ENCODE data around the gene BICDL1. TPM values are rescaled to one million over a fixed set of nuclear protein-coding genes. Genes with fewer than 3 reads are reported as not detected.

BICDL1 gene
- total RNA-seq, 4 donors from 2014 or later, result 0.47 to 13.9 (median 1.2) TPM

DNA sequence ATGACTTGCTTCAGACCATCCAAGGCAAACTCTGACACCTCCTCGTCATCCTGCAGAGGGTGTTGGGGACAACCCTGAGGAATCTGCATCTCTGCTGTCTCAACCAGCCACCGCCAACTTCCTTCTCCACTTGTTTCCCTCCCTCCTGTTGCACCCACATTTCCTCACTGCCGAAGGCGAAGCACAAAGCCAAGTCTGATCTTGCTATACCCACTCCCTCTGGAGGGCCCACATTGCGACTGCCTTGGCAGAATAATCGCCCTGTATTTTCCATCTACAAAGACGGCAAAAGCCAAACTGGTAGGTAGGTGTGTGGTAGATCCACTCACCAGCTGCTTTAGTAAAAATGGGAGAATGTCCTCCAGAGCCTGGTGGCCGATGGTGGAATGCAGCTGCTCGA, 149.3 kb downstream of the BICDL1 start:
- no peaks in the 10 kb centered on the region for H3K27me3 ChIP-seq
- H3K4me3 ChIP-seq, result no peak overlapping the region
- WGBS, 2 donors (ENCODE audit: low coverage in 1 of 2), result 80 to 88% methylated on average over 4 to 7 of the region's 9 CpGs
- H3K9me3 ChIP-seq, result no peaks in the 10 kb centered on the region
- TF ChIP-seq CTCF (IDR thresholded peaks at IDR 0.05), result no peak
- no peak for TF ChIP-seq POLR2AphosphoS5 (IDR thresholded peaks at IDR 0.05)
- no peak for TF ChIP-seq EP300 (IDR thresholded peaks at IDR 0.05)
- TF ChIP-seq POLR2A (IDR thresholded peaks at IDR 0.05), result no peak
- no peak overlapping the region for H3K27ac ChIP-seq
- H3K36me3 ChIP-seq, result peaks cover 0 to 100% of the 10 kb centered on the region in 2 donors
- no peak for ATAC-seq
- H3K4me1 ChIP-seq, result no peaks in the 10 kb centered on the region

GRCh38 chr12:120139958-120140357, 150.9 kb downstream of the BICDL1 start:
- 77% methylated on average over 5 of the region's 5 CpGs; no CpG with 5 or more reads in 1 of the 2 donors for WGBS, 2 donors (ENCODE audit: low coverage in 1 of 2)
- H3K27me3 ChIP-seq, result no peaks in the 10 kb centered on the region
- H3K27ac ChIP-seq, result no peak overlapping the region
- H3K36me3 ChIP-seq, result peaks cover 0 to 100% of the 10 kb centered on the region in 2 donors
- ATAC-seq, result no peak
- H3K9me3 ChIP-seq, result no peaks in the 10 kb centered on the region
- TF ChIP-seq CTCF (IDR thresholded peaks at IDR 0.05) (no peak), EP300 (IDR thresholded peaks at IDR 0.05) (no peak), POLR2AphosphoS5 (IDR thresholded peaks at IDR 0.05) (no peak), POLR2A (IDR thresholded peaks at IDR 0.05) (no peak)
- no peaks in the 10 kb centered on the region for H3K4me1 ChIP-seq
- no peak overlapping the region for H3K4me3 ChIP-seq

DNA sequence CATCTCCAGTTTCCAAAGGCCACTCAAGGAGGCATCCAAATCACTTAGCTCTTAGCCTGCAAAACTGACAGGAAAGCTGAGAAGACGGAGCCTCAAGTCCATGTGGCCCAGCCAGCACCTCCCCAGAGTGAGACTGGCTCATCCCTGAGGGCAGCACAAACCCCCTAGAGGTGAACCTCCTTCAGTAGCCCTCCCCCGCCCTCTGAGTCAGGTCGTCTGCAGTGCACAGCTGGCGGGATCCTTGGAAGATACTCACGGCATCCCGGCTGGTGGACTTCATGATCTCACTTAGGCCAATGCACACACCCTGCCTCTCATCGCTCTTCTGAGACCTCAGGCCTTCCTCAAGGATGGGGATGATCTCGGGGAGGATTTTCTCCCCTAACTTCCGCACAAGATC, 151.6 kb downstream of the BICDL1 start:
- Histone ChIP-seq H3K36me3 (peaks cover 0 to 100% of the 10 kb centered on the region in 2 donors), H3K9me3 (no peaks in the 10 kb centered on the region), H3K27me3 (no peaks in the 10 kb centered on the region), H3K4me1 (no peaks in the 10 kb centered on the region), H3K4me3 (no peak overlapping the region), H3K27ac (no peak overlapping the region)
- TF ChIP-seq EP300 (IDR thresholded peaks at IDR 0.05), result no peak
- WGBS, 2 donors (ENCODE audit: low coverage in 1 of 2), result 88 to 100% methylated on average over 3 to 5 of the region's 9 CpGs
- ATAC-seq, result no peak

- no peak for TF ChIP-seq EP300 (IDR thresholded peaks at IDR 0.05)
- no peak for TF ChIP-seq CTCF (IDR thresholded peaks at IDR 0.05)
- TF ChIP-seq POLR2AphosphoS5 (IDR thresholded peaks at IDR 0.05), result no peak
- TF ChIP-seq POLR2A (IDR thresholded peaks at IDR 0.05), result no peak
- Histone ChIP-seq H3K4me3 (no peak overlapping the region), H3K9me3 (no peaks in the 10 kb centered on the region), H3K36me3 (peaks cover 0 to 100% of the 10 kb centered on the region in 2 donors), H3K27me3 (no peaks in the 10 kb centered on the region), H3K4me1 (no peaks in the 10 kb centered on the region), H3K27ac (no peak overlapping the region)
- ATAC-seq, result no peak
- 86 to 87% methylated on average over 4 to 6 of the region's 6 CpGs for WGBS, 2 donors (ENCODE audit: low coverage in 1 of 2)
Observed at GRCh38 chr12:120141336-120141735, 152.3 kb downstream of the BICDL1 start.

GRCh38 chr12:120142231-120142877, 153.3 kb downstream of the BICDL1 start:
- 92 to 100% methylated on average over 3 to 7 of the region's 14 CpGs for WGBS, 2 donors (ENCODE audit: low coverage in 1 of 2)
- TF ChIP-seq CTCF (IDR thresholded peaks at IDR 0.05) (no peak), POLR2AphosphoS5 (IDR thresholded peaks at IDR 0.05) (no peak), EP300 (IDR thresholded peaks at IDR 0.05) (no peak), POLR2A (IDR thresholded peaks at IDR 0.05) (no peak)
- Histone ChIP-seq H3K4me3 (no peak overlapping the region), H3K36me3 (peaks cover 0 to 100% of the 10 kb centered on the region in 2 donors), H3K27me3 (no peaks in the 10 kb centered on the region), H3K27ac (no peak overlapping the region), H3K4me1 (no peaks in the 10 kb centered on the region), H3K9me3 (no peaks in the 10 kb centered on the region)
- no peak for ATAC-seq

Small RNA genes lying within 50 kb of the gene (small RNA-seq; reads per million reads assigned to genes)
- 0 reads per million in 4 donors for gene AC004812.1

Other genes with a start within 250 kb of the BICDL1 start
- gene CIT, start 111.9 kb upstream of the BICDL1 start, total RNA-seq, result 1 to 10 TPM; 3.8 to 9.7 (median 6.6) TPM
- gene RAB35, start 127.5 kb downstream of the BICDL1 start, total RNA-seq, result 10 to 100 TPM; 37.5 to 42.3 (median 41.7) TPM
- gene GCN1, start 205.5 kb downstream of the BICDL1 start, total RNA-seq, result 10 to 100 TPM; 39.3 to 82.2 (median 56.0) TPM
- gene RPLP0, start 211.9 kb downstream of the BICDL1 start, total RNA-seq, result 1,000 to 10,000 TPM; 1,730 to 2,825 (median 2,260) TPM